Measurements from ENCODE around the gene MYO5B.

GRCh38 chr18:49835405-49835804 lies 359.5 kb downstream of the MYO5B start:
- TF ChIP-seq, protein P1, sequence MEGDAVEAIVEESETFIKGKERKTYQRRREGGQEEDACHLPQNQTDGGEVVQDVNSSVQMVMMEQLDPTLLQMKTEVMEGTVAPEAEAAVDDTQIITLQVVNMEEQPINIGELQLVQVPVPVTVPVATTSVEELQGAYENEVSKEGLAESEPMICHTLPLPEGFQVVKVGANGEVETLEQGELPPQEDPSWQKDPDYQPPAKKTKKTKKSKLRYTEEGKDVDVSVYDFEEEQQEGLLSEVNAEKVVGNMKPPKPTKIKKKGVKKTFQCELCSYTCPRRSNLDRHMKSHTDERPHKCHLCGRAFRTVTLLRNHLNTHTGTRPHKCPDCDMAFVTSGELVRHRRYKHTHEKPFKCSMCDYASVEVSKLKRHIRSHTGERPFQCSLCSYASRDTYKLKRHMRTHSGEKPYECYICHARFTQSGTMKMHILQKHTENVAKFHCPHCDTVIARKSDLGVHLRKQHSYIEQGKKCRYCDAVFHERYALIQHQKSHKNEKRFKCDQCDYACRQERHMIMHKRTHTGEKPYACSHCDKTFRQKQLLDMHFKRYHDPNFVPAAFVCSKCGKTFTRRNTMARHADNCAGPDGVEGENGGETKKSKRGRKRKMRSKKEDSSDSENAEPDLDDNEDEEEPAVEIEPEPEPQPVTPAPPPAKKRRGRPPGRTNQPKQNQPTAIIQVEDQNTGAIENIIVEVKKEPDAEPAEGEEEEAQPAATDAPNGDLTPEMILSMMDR (IDR thresholded peaks at IDR 0.05; ENCODE audit: poor library complexity), result no peak
- no peak for TF ChIP-seq EZH2 (IDR thresholded peaks at IDR 0.05; ENCODE audit: borderline replicate concordance)
- no peak for TF ChIP-seq EZH2phosphoT487 (IDR thresholded peaks at IDR 0.05; ENCODE audit: low read depth, severe bottlenecking, unreplicated experiment)

Measured in hepatocyte (in vitro differentiated cells).